HG03432 (cell line): ENCODE measurements around the gene APBA2.

ENCODE experiments used
- ATAC-seq: cut with Tn5 transposase; IDR thresholded peaks from one replicate; pipeline ENCODE4 v1.9.1; 2021; ENCODE audit warnings: mild to moderate bottlenecking, moderate library complexity; ENCODE audit not compliant: unreplicated experiment

The APBA2 gene

GRCh38 chr15:28895146-28895545 lies 9.4 kb downstream of the APBA2 start:
- no peak for ATAC-seq

DNA sequence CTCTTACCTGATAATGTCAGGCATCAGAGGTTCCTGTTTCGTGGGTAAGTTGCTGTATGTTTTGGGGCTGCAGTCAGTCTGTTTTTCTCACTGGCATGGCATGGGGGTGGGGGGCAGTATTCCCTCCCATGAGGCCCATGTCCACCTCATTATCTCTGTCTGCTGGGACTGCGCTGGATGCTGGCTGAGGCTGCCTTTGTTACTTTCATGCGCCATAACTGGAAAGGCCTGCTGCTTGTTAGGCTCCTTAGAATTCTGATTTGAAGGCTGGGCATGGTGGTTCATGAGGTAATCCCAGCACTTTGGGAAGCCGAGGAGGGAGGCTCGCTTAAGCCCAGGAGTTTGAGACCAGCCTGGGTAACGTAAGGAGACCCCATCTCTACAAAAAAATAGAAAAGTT lies 9.8 kb downstream of the APBA2 start:
- no peak for ATAC-seq

GRCh38 chr15:28896951-28897350 lies 11.2 kb downstream of the APBA2 start:
- no peak for ATAC-seq

DNA sequence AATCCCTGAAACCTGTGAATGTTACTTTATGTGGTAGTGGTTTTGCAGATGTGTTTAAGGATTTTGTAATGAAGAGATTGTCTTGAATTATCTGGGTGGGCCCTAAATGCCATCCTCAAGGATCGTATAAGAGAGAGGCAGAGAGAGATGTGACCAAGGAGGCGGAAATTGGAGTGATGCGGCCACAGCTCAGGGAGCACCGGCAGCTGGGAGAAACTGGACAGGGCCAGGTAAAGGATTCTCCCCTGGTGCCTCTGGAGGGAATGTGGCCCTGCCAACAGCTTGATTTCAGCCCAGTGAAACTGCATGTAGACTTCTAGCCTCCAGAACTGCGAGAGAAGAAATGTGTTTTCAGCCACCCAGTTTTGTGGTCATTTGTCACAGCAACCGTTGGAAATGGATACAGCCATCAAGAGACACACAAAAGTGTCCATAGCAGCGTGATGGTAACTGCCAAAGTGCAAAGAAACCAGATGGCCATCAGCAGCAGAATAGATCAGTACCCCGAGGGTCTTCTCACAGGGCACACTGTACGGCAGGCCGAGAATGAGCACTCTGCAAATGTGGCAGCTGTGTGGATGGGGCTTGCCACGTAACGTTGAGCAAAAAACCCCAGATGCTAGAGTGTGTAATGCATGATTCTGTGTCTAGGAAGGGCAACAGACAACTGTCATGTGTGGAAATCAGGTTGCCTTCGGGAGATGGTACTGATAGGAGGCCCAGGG lies 12.2 kb downstream of the APBA2 start:
- ATAC-seq: no peak

GRCh38 chr15:28899061-28899738 lies 13.4 kb downstream of the APBA2 start:
- ATAC-seq: no peak

DNA sequence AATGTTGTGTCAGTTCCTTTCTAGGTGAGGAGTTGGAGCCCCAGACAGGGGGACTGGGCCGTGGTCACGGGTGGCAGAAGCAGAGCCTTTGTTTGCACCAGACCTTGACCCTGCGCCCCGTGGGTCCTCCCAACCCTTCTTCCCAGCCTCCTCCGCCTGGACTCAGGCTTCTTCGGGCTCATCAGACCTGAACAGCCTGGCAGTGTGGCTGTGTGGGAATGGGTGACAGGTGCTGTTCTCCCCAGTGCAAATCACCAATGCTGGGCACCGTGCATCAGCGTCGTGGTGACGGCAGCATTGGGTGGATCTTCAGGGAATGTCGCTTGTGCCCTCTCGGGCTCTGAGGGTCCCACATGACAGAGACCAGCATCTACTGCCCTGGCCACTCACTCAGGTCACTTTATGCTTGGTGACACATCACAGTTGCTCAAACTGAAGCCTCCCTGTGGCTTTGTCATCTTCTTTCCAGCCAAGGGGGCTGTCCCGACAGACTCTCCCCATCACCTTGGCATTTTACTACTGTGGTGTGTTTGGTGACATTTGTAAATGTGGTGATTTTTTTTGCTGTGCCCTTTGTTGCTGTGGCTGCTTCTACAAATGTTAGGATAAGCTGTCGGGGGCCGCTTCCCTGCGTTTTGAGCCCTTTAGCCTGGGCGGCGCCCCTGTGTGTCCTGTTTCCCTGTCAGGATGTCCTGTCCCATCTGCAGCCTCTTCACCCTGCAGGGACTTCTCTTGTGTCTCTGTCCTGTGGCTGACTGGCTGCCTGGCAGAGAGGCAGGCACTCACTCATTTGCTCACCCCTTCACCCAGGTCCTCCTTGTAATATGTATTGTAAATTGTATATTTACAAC lies 14.5 kb downstream of the APBA2 start:
- no peak for ATAC-seq

GRCh38 chr15:28900892-28901586 lies 15.3 kb downstream of the APBA2 start:
- ATAC-seq: no peak

GRCh38 chr15:28901587-28901980 lies 15.8 kb downstream of the APBA2 start:
- no peak for ATAC-seq

- no peak for ATAC-seq
Measured at GRCh38 chr15:28901987-28902745, 16.4 kb downstream of the APBA2 start.

GRCh38 chr15:28902856-28903255 lies 17.1 kb downstream of the APBA2 start:
- no peak for ATAC-seq

DNA sequence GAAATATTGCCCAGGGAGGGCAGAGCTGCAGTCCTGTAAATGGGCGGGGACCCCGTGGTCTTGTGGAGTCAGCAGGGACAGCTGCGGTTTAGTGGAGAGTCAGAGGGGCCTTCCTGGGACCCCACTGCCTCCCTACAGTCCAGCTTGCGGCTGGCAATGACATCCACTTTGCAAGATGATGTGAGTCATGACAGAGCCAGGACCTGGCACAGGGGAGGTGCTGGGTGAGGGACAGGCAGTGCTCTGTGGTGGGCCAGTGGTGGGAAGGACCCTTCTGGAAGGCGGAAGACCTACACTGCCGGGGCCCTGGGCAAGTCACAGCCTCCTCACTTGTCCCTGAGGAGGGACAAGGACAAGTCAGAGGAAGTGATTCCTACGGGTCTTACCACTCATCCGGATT lies 17.8 kb downstream of the APBA2 start:
- ATAC-seq: no peak

- no peak for ATAC-seq
Measured at GRCh38 chr15:28904003-28904402, 18.2 kb downstream of the APBA2 start.

GRCh38 chr15:28904541-28905315 lies 19.0 kb downstream of the APBA2 start:
- ATAC-seq: no peak

- ATAC-seq: no peak
Measured at GRCh38 chr15:28907338-28907960, 21.7 kb downstream of the APBA2 start.

DNA sequence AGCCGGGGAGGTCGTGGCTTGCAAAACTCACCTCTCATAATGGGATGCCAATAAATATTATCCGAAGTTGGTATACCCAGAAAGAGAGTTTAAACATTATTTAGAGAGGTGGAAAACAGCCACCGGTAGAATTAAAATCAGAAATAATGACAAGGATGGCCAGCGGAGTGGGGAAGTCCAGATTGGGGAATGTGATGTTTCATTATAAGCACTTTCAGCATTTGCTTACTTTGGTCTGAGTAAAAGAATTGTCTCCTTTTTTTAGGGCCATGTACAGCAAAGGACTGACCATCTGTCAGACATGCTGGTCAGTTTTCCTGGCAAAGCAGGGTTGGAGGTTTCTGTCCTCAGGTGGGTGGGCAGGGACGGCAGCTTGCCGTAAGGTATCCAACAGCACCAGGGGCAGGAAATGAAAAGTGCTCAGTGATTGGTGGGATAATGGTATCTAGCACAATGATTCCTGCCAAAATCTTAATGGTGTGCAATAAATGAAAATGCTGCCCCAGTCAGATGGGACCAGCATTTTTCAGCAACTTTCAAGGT lies 24.3 kb downstream of the APBA2 start:
- no peak for ATAC-seq

GRCh38 chr15:28911310-28911931 lies 25.6 kb downstream of the APBA2 start:
- no peak for ATAC-seq

DNA sequence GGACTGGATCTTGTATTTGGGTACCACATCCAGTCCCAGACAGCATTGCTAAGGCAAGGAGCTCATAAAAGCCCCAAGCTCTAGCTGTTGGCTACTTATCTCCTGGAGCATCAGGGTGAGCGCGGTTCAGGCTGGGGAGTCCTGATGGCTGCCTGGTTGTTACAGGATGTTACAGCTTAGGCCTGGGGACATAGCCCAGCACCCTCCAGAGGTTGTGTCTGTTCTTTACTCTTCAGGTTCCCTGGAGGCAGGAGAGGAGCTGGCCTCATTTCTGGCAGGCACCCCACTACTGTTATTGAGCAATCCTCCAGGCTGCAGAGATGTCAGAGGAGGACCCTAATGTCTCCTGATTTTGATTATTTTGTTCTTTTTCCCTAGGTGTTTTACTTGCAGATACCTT lies 26.6 kb downstream of the APBA2 start:
- ATAC-seq: no peak

DNA sequence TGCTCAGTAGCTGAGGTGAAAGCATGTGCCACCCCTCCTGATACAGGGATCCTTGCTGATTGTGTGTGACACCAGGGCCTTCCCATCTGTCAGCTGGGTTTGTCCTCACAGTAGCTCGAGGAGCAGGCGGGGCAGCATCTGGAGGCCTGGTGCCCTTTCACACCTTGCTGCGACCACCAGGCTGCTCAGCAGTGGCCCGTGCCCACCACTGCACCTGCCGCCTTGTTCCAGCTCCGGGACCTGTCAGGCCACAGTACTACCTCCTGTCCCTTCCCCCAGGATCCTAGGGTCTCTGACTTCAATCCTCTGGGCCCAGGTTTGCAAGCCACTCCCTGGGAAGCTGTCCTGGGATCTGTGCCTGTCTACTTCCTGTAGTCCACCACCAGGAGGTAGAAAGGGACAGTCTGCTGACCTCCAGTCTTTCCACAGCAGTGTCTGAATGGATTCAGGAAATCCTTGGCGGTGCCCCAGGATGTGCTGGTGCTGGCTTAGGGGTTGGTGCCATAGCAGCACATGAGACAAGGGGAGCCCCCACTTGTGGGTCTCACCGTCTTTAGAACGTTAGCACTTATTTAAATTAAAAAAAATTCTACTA lies 27.5 kb downstream of the APBA2 start:
- no peak for ATAC-seq
